HEK293 (cell line): ENCODE measurements around the gene B4GALNT3.

Experiments used
- CTCF ChIA-PET: fragments of 350-600 bp; formaldehyde crosslinking; extraction: SDS; loops from one replicate; lab custom pipeline; 2021; ENCODE audit warnings: antibody characterized with exemption; lab: Yijun Ruan, JAX
- POLR2A ChIA-PET: fragments of 300-600 bp; formaldehyde crosslinking; extraction: SDS; loops from one replicate; lab custom pipeline; 2020; ENCODE audit warnings: antibody characterized with exemption, inconsistent platforms; lab: Yijun Ruan, JAX
- H3K27ac ChIP-seq: fragments of 200-500 bp; sonication (Bioruptor generic); 2 replicates; pipeline ENCODE4 v1.5.1; 2014; ENCODE audit warnings: low read depth, low read length, control low read depth, inconsistent platforms; ENCODE audit errors: extremely low read depth
- H3K36me3 ChIP-seq, 2 experiments: fragments of 200-500 bp in 1 of 2; sonication (Bioruptor generic) in 1 of 2; 1 replicate in 1 of 2; 2 replicates in 1 of 2; pipeline ENCODE4 v1.5.1; 2014 to 2017; ENCODE audit warnings: inconsistent platforms in 2 of 2, low read length in 2 of 2; ENCODE audit not compliant: control insufficient read depth in 2 of 2, insufficient read depth in 1 of 2
- H3K4me1 ChIP-seq: fragments of 200-500 bp; sonication (Bioruptor generic); 2 replicates; pipeline ENCODE4 v1.5.1; 2014; ENCODE audit warnings: mild to moderate bottlenecking, low read length, inconsistent platforms; ENCODE audit not compliant: control insufficient read depth, insufficient read depth
- H3K4me3 ChIP-seq: 2 replicates; pipeline ENCODE4 v1.5.1; 2011; ENCODE audit warnings: low read depth, mild to moderate bottlenecking, control low read depth, low read length, moderate library complexity
- H3K9me3 ChIP-seq: fragments of 200-500 bp; sonication (Bioruptor generic); 2 replicates; pipeline ENCODE4 v1.5.1; 2014; ENCODE audit warnings: low read depth, low read length, inconsistent platforms; ENCODE audit not compliant: control insufficient read depth, insufficient read depth
- HOXA7 ChIP-seq: sonication (generic); formaldehyde crosslinking; IDR thresholded peaks from 2 replicates; pipeline ENCODE4 v1.8.1; 2022; ENCODE audit warnings: missing genetic modification reagents, borderline replicate concordance
- KLF8 ChIP-seq: fragments of 450-650 bp; formaldehyde crosslinking; IDR thresholded peaks from 2 replicates; pipeline ENCODE4 v1.5.1; 2016; ENCODE audit warnings: missing biosample characterization, missing genetic modification characterization
- MEIS1 ChIP-seq: sonication (generic); formaldehyde crosslinking; IDR thresholded peaks from 2 replicates; pipeline ENCODE4 v1.8.1; 2022; ENCODE audit warnings: missing genetic modification reagents, mild to moderate bottlenecking, borderline replicate concordance
- PRDM1 ChIP-seq: fragments of 450-650 bp; formaldehyde crosslinking; IDR thresholded peaks from 2 replicates; pipeline ENCODE4; 2016; ENCODE audit warnings: missing biosample characterization, missing genetic modification characterization
- SCRT2 ChIP-seq: fragments of 450-650 bp; formaldehyde crosslinking; IDR thresholded peaks from 2 replicates; pipeline ENCODE4 v1.5.1; 2016; ENCODE audit warnings: missing biosample characterization, missing genetic modification characterization
- SP7 ChIP-seq: fragments of 450-650 bp; formaldehyde crosslinking; IDR thresholded peaks from 2 replicates; pipeline ENCODE4 v1.5.1; 2016; ENCODE audit warnings: missing biosample characterization, missing genetic modification characterization
- WT1 ChIP-seq: fragments of 450-650 bp; formaldehyde crosslinking; IDR thresholded peaks from 2 replicates; pipeline ENCODE4 v1.5.1; 2016; ENCODE audit warnings: missing biosample characterization, missing genetic modification characterization
- ZNF112 ChIP-seq: fragments of 450-650 bp; formaldehyde crosslinking; IDR thresholded peaks from 2 replicates; pipeline ENCODE4 v1.5.0; 2017; ENCODE audit warnings: missing biosample characterization, missing genetic modification characterization
- ZNF114 ChIP-seq: fragments of 450-650 bp; formaldehyde crosslinking; IDR thresholded peaks from 2 replicates; pipeline ENCODE4 v1.5.0; 2017; ENCODE audit warnings: missing biosample characterization, missing genetic modification characterization
- ZNF138 ChIP-seq: fragments of 450-650 bp; formaldehyde crosslinking; IDR thresholded peaks from 2 replicates; pipeline ENCODE4 v1.5.1; 2016; ENCODE audit warnings: missing biosample characterization, missing genetic modification characterization, borderline replicate concordance
- ZNF2 ChIP-seq: fragments of 450-650 bp; formaldehyde crosslinking; IDR thresholded peaks from 2 replicates; pipeline ENCODE4 v1.5.1; 2016; ENCODE audit warnings: missing biosample characterization, missing genetic modification characterization
- ZNF211 ChIP-seq: fragments of 450-650 bp; formaldehyde crosslinking; IDR thresholded peaks from 2 replicates; pipeline ENCODE4 v1.5.1; 2016; ENCODE audit warnings: low read depth, missing biosample characterization, missing genetic modification characterization
- ZNF37A ChIP-seq: fragments of 450-650 bp; IDR thresholded peaks from 2 replicates; pipeline ENCODE4 v1.5.1; 2018; ENCODE audit warnings: missing biosample characterization, missing genetic modification characterization
- ZNF473 ChIP-seq: fragments of 450-650 bp; formaldehyde crosslinking; IDR thresholded peaks from 2 replicates; pipeline ENCODE4 v1.5.1; 2017; ENCODE audit warnings: missing biosample characterization, missing genetic modification characterization
- ZNF560 ChIP-seq: fragments of 450-650 bp; formaldehyde crosslinking; IDR thresholded peaks from 2 replicates; pipeline ENCODE4 v1.5.1; 2017; ENCODE audit warnings: missing biosample characterization, missing genetic modification characterization, borderline replicate concordance
- ZNF561 ChIP-seq: fragments of 450-650 bp; IDR thresholded peaks from 2 replicates; pipeline ENCODE4 v1.5.1; 2018; ENCODE audit warnings: missing biosample characterization, missing genetic modification characterization, borderline replicate concordance
- TF ChIP-seq, protein P1 (sequence below): fragments of 450-650 bp; formaldehyde crosslinking; IDR thresholded peaks from 2 replicates; pipeline ENCODE4 v1.5.1; 2017; ENCODE audit warnings: missing biosample characterization, missing genetic modification characterization
- TF ChIP-seq, protein P2 (sequence below): fragments of 450-650 bp; formaldehyde crosslinking; conservative IDR thresholded peaks from 2 replicates; pipeline ENCODE4 v1.5.1; 2016; ENCODE audit warnings: low read depth, missing biosample characterization, missing genetic modification characterization
- TF ChIP-seq, protein P3 (sequence below): fragments of 450-650 bp; formaldehyde crosslinking; IDR thresholded peaks from 2 replicates; pipeline ENCODE4 v1.5.1; 2016; ENCODE audit warnings: missing biosample characterization, missing genetic modification characterization

The B4GALNT3 gene

DNA sequence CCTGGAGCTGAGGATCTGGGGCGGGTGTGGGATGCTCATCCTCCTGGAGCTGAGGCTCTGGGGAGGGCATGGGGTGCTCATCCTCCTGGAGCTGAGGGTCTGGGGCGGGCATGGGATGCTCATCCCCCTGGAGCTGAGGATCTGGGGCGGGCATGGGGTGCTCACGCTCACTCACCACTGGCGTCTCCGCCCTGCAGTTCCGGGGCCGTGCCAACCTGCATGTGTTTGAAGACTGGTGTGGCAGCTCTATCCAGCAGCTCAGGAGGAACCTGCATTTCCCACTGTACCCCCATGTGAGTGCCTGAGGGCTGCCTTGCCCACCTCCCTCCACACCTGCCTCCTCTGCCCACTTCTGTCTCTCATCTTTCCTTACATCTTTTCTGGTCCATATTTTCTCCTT is 84.4 kb downstream of the B4GALNT3 start:
- CTCF ChIA-PET: interaction anchor here (0.7 to 3.6 kb wide), 7 partner anchors 51 to 120 kb away, joined by 3 to 37 read pairs (median 4); no protein-coding TSS in a partner anchor
- POLR2A ChIA-PET: interaction anchor here (0.5 kb wide), 1 partner anchor 102 kb away, joined by 5 read pairs; no protein-coding TSS in a partner anchor
- H3K36me3 ChIP-seq: peaks cover 0 to 4% of the 10 kb centered on the region in 2 experiments; a peak in 2 of 3 replicates
- H3K27ac ChIP-seq: no peak overlapping the region
- H3K4me3 ChIP-seq: no peak overlapping the region
- TF ChIP-seq ZNF37A (tag by site-specific recombination): no peak
- TF ChIP-seq ZNF560 (tag by site-specific recombination): no peak
- no peak for TF ChIP-seq ZNF2
- no peak for TF ChIP-seq ZNF114 (tag by site-specific recombination)
- TF ChIP-seq SCRT2 (tag by site-specific recombination): no peak
- no peak for TF ChIP-seq ZNF138 (tag by site-specific recombination)
- TF ChIP-seq ZNF473 (tag by site-specific recombination): no peak
- H3K4me1 ChIP-seq: no peaks in the 10 kb centered on the region
- H3K9me3 ChIP-seq: no peaks in the 10 kb centered on the region

DNA sequence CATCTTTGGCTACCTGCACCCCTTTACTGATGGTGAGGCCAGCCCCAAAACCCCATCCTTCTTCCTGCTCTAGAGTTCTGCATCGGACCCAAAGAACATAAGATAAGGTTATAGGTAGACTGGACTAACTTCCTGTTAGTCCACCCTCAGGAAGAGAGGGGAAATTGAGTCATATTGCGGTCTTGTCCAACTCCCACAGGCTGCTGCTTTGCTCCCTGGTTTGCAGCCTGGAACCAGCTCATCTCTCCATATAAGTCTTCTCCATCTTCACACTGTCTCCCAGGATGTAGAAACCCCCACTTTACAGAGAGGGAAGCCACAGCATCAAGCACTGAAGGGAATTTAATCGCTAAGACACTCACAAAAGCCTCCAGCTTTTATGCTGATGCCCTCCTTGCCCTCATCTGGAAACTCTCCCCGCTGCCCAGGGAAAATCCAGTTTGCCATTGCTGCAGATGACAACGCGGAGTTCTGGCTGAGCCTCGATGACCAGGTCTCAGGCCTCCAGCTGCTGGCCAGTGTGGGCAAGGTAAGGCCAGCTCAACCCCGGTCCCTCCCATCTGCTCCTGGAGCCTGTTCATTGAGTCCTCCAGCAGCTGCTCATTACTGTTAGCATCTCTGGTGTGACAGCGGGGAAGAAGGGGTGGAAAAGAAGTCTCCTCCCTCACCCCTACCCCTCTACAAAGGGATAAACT is 85.3 kb downstream of the B4GALNT3 start:
- Histone ChIP-seq H3K9me3 (no peaks in the 10 kb centered on the region), H3K27ac (no peak overlapping the region), H3K4me3 (no peak overlapping the region), H3K36me3 (peaks cover 0 to 10% of the 10 kb centered on the region in 2 experiments; a peak in 2 of 3 replicates), H3K4me1 (no peaks in the 10 kb centered on the region)
- ChIA-PET POLR2A (no interaction called here), CTCF (interaction anchor here (0.6 to 3.6 kb wide), 7 partner anchors 78 to 355 kb away, joined by 3 to 37 read pairs (median 4); no protein-coding TSS in a partner anchor)
- no peak for TF ChIP-seq ZNF561 (tag by site-specific recombination)
- no peak for TF ChIP-seq HOXA7 (CRISPR knock-in tag)
- TF ChIP-seq, protein P1, sequence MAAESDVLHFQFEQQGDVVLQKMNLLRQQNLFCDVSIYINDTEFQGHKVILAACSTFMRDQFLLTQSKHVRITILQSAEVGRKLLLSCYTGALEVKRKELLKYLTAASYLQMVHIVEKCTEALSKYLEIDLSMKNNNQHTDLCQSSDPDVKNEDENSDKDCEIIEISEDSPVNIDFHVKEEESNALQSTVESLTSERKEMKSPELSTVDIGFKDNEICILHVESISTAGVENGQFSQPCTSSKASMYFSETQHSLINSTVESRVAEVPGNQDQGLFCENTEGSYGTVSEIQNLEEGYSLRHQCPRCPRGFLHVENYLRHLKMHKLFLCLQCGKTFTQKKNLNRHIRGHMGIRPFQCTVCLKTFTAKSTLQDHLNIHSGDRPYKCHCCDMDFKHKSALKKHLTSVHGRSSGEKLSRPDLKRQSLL (tag by site-specific recombination): no peak
- TF ChIP-seq SP7 (tag by site-specific recombination): no peak
- no peak for TF ChIP-seq KLF8 (tag by site-specific recombination)
- TF ChIP-seq ZNF211 (tag by site-specific recombination): no peak
- no peak for TF ChIP-seq MEIS1
- no peak for TF ChIP-seq WT1
- TF ChIP-seq, protein P2, sequence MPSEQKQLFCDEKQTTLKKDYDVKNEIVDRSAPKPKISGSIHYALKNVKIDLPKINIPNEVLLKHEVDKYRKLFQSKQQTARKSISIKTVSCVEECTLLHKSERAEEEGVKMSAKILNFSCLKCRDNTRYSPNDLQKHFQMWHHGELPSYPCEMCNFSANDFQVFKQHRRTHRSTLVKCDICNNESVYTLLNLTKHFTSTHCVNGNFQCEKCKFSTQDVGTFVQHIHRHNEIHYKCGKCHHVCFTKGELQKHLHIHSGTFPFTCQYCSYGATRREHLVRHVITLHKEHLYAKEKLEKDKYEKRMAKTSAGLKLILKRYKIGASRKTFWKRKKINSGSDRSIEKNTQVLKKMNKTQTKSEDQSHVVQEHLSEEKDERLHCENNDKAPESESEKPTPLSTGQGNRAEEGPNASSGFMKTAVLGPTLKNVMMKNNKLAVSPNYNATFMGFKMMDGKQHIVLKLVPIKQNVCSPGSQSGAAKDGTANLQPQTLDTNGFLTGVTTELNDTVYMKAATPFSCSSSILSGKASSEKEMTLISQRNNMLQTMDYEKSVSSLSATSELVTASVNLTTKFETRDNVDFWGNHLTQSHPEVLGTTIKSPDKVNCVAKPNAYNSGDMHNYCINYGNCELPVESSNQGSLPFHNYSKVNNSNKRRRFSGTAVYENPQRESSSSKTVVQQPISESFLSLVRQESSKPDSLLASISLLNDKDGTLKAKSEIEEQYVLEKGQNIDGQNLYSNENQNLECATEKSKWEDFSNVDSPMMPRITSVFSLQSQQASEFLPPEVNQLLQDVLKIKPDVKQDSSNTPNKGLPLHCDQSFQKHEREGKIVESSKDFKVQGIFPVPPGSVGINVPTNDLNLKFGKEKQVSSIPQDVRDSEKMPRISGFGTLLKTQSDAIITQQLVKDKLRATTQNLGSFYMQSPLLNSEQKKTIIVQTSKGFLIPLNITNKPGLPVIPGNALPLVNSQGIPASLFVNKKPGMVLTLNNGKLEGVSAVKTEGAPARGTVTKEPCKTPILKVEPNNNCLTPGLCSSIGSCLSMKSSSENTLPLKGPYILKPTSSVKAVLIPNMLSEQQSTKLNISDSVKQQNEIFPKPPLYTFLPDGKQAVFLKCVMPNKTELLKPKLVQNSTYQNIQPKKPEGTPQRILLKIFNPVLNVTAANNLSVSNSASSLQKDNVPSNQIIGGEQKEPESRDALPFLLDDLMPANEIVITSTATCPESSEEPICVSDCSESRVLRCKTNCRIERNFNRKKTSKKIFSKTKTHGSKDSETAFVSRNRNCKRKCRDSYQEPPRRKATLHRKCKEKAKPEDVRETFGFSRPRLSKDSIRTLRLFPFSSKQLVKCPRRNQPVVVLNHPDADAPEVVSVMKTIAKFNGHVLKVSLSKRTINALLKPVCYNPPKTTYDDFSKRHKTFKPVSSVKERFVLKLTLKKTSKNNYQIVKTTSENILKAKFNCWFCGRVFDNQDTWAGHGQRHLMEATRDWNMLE (tag by site-specific recombination): no peak
- TF ChIP-seq, protein P3, sequence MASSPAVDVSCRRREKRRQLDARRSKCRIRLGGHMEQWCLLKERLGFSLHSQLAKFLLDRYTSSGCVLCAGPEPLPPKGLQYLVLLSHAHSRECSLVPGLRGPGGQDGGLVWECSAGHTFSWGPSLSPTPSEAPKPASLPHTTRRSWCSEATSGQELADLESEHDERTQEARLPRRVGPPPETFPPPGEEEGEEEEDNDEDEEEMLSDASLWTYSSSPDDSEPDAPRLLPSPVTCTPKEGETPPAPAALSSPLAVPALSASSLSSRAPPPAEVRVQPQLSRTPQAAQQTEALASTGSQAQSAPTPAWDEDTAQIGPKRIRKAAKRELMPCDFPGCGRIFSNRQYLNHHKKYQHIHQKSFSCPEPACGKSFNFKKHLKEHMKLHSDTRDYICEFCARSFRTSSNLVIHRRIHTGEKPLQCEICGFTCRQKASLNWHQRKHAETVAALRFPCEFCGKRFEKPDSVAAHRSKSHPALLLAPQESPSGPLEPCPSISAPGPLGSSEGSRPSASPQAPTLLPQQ (tag by site-specific recombination): no peak
- no peak for TF ChIP-seq ZNF112 (tag by site-specific recombination)
- TF ChIP-seq PRDM1 (tag by site-specific recombination): no peak
